Measurements from ENCODE around the gene MBNL1. TPM values are rescaled to one million over a fixed set of nuclear protein-coding genes. Genes with fewer than 3 reads are reported as not detected.

MBNL1 gene
- total and polyA plus RNA-seq, 2 of the 13 experiments (the other 11 are each of a cell fraction or from before 2014, with no cell fraction given): 27.1 to 55.4 TPM

DNA sequence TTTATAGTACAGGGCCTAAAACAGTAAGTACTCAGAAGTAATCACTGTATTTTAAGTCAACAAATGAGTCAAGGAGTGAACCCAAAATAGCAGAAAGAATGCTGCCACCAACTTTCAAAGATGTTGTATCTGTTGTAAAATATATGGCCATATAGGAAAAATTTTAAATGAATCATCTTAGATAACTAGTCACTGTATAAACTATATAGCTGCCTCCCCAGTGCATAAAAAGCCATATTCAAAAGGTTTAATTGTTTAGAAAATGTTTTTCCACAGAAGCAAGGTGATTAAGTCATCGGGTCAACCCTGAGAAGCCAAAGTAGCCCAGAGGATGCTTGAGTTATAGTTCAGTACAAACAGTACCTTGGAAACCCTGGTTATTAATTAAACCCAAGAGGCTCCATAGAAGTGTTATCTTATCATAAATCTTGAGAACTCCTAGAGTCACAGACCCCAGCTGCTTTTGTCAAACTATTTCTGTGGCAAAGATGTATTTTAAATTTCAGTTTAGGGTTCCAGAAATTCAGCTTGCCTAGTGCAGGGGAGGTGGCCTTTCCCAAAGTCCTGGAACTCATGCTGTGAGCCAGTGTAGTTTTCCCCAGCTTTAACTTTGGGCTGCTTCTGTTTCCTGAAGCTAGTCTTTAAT lies 39.2 kb downstream of the MBNL1 start (continued):
- no peak for TF ChIP-seq REPIN1 (CRISPR knock-in tag; IDR thresholded peaks at IDR 0.05; ENCODE audit: borderline replicate concordance, low read depth)
- no peak for TF ChIP-seq MED8 (CRISPR knock-in tag; IDR thresholded peaks at IDR 0.05; ENCODE audit: insufficient replicate concordance)
- peak; percentile 24; the same call in 1 of the 2 replicates for TF ChIP-seq ZBTB7B (CRISPR knock-in tag; IDR thresholded peaks at IDR 0.05)
- peak; percentile 37; the same call in 1 of the 2 replicates for TF ChIP-seq BCL6 (CRISPR knock-in tag; IDR thresholded peaks at IDR 0.05)
- TF ChIP-seq ZNF552 (CRISPR knock-in tag; IDR thresholded peaks at IDR 0.05; ENCODE audit: borderline replicate concordance): no peak
- peak; percentile 42; the same call in 1 of the 2 replicates for TF ChIP-seq ISL2 (CRISPR knock-in tag; IDR thresholded peaks at IDR 0.05)
- peak; percentile 29 for TF ChIP-seq ASH2L (IDR thresholded peaks at IDR 0.05; ENCODE audit: insufficient read length, low read depth, low read length)
- TF ChIP-seq GATA4 (IDR thresholded peaks at IDR 0.05; ENCODE audit: borderline replicate concordance, low read depth): peak; percentile 53; the same call in 1 of the 2 replicates
- TF ChIP-seq ZNF704 (CRISPR knock-in tag; IDR thresholded peaks at IDR 0.05; ENCODE audit: borderline replicate concordance): no peak
- no peak for TF ChIP-seq RXRA (CRISPR knock-in tag; IDR thresholded peaks at IDR 0.05)
- TF ChIP-seq TCF7L2 (IDR thresholded peaks at IDR 0.05; ENCODE audit: low read depth, low read length): no peak
- no peak for TF ChIP-seq MAZ (IDR thresholded peaks at IDR 0.05; ENCODE audit: borderline replicate concordance, low read depth, low read length)
- no peak for TF ChIP-seq MAZ (CRISPR knock-in tag; IDR thresholded peaks at IDR 0.05; ENCODE audit: low read depth)
- no peak for TF ChIP-seq ZGPAT (CRISPR knock-in tag; IDR thresholded peaks at IDR 0.05)
- TF ChIP-seq RBM22 (optimal IDR thresholded peaks at IDR 0.05; ENCODE audit: low read length): peak; percentile 38
- no peak for TF ChIP-seq DZIP1 (CRISPR knock-in tag; IDR thresholded peaks at IDR 0.05)
- TF ChIP-seq ZNF24 (IDR thresholded peaks at IDR 0.05): no peak
- TF ChIP-seq ZNF136 (CRISPR knock-in tag; IDR thresholded peaks at IDR 0.05; ENCODE audit: low read depth): no peak
- no peak for TF ChIP-seq RBFOX2 (IDR thresholded peaks at IDR 0.05; ENCODE audit: low read depth, low read length)
- TF ChIP-seq PAXIP1 (CRISPR knock-in tag; conservative IDR thresholded peaks at IDR 0.05): peak; percentile 46; the same call in 1 of the 2 replicates
- no peak for TF ChIP-seq ZFP36 (IDR thresholded peaks at IDR 0.05; ENCODE audit: borderline replicate concordance, low read depth, low read length, partially characterized antibody)
